ENCODE measurements around the gene FGFR3.

DNA sequence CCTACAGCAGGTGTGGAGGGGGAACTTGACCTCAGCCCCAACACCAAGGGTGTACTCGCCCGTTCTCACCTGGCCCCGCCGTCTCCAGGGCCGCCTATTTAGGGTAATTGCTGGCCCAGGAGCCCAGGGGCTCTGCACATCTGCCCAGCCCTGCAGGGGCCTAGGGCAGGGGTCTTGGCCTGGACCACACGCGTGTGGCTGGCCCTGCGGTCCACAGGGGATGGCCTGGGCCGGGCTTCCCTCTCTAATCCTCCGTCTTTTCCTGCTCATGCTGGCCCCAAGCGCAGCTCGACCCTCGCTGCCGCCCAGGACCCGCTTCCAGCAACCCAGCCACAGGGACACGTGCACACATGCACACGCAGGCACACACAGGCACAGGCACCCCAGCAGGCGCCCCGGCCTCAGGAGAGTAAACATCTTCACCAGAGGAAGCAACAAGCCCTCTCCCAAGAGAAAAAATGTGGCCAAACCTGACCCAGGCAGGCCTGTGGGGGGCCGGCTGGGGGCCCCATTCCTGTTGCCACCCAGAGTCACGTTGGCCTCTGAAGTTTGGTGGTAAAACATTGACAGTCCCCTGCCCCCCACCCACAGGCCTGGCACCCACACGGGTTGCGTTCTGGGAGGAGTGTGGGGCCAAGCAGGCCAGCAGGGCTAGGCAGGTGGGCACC, 24.6 kb upstream of the FGFR3 start:
- TF ChIP-seq POLR2A (IDR thresholded peaks at IDR 0.05), result no peak
- TF ChIP-seq CTCF (IDR thresholded peaks at IDR 0.05), result no peak

All from heart left ventricle (tissue), 13 donors.